ENCODE results near the gene EPB41L3. TPM values are rescaled to one million over a fixed set of nuclear protein-coding genes. Genes with fewer than 3 reads are reported as not detected.

EPB41L3 gene
- total RNA-seq, 4 donors from 2014 or later = 27.3 to 40.4 (median 34.6) TPM

GRCh38 chr18:5543036-5543680 is 639 bp downstream of the EPB41L3 start:
- Histone ChIP-seq H3K27ac (no peak overlapping the region), H3K36me3 (no peaks in the 10 kb centered on the region), H3K4me1 (peaks cover 3 to 5% of the 10 kb centered on the region in 2 donors), H3K27me3 (no peaks in the 10 kb centered on the region), H3K9me3 (no peaks in the 10 kb centered on the region), H3K4me3 (replicated peaks in 1 of 3) (peak overlapping the region in 1 of 3 donors; percentile 40)
- TF ChIP-seq POLR2A (IDR thresholded peaks at IDR 0.05) (no peak), CTCF (IDR thresholded peaks at IDR 0.05) (no peak)
- intact Hi-C loops (cut with DNase I) = no loop called here
- 0% methylated on average over 1 to 3 of the region's 84 CpGs for WGBS, 2 donors
- DNase-seq = no peak

GRCh38 chr18:5542515-5543035 is 1.2 kb downstream of the EPB41L3 start:
- H3K27me3 ChIP-seq = no peaks in the 10 kb centered on the region
- no peaks in the 10 kb centered on the region for H3K36me3 ChIP-seq
- WGBS, 2 donors = 6 to 7% methylated on average over 20 to 23 of the region's 23 CpGs
- no peak for DNase-seq
- H3K4me3 ChIP-seq (replicated peaks in 1 of 3) = peak overlapping the region in 1 of 3 donors; percentile 40
- intact Hi-C loops (cut with DNase I) = no loop called here
- TF ChIP-seq POLR2A (IDR thresholded peaks at IDR 0.05) (no peak), CTCF (IDR thresholded peaks at IDR 0.05) (no peak)
- no peaks in the 10 kb centered on the region for H3K9me3 ChIP-seq
- no peak overlapping the region for H3K27ac ChIP-seq
- peaks cover 3 to 5% of the 10 kb centered on the region in 2 donors for H3K4me1 ChIP-seq

GRCh38 chr18:5541644-5542043 is 2.2 kb downstream of the EPB41L3 start:
- TF ChIP-seq POLR2A (IDR thresholded peaks at IDR 0.05) = no peak
- intact Hi-C loops (cut with DNase I) = no loop called here
- no peak for DNase-seq
- Histone ChIP-seq H3K9me3 (no peaks in the 10 kb centered on the region), H3K4me1 (peaks cover 3 to 5% of the 10 kb centered on the region in 2 donors), H3K27ac (no peak overlapping the region), H3K36me3 (no peaks in the 10 kb centered on the region), H3K4me3 (replicated peaks in 1 of 3) (no peak overlapping the region), H3K27me3 (no peaks in the 10 kb centered on the region)
- 86 to 87% methylated on average over 3 of the region's 3 CpGs for WGBS, 2 donors

GRCh38 chr18:5539391-5539790 is 4.4 kb downstream of the EPB41L3 start:
- Histone ChIP-seq H3K4me3 (replicated peaks in 1 of 3) (no peak overlapping the region), H3K27me3 (no peaks in the 10 kb centered on the region), H3K4me1 (peaks cover 3 to 5% of the 10 kb centered on the region in 2 donors), H3K9me3 (no peaks in the 10 kb centered on the region), H3K36me3 (no peaks in the 10 kb centered on the region), H3K27ac (no peak overlapping the region)
- no peak for TF ChIP-seq CTCF (IDR thresholded peaks at IDR 0.05)
- no peak for TF ChIP-seq POLR2A (IDR thresholded peaks at IDR 0.05)
- 90 to 93% methylated on average over 2 of the region's 2 CpGs for WGBS, 2 donors
- DNase-seq = no peak
- intact Hi-C loops (cut with DNase I) = no loop called here

GRCh38 chr18:5538544-5538943 is 5.3 kb downstream of the EPB41L3 start:
- 60 to 69% methylated on average over 2 of the region's 2 CpGs for WGBS, 2 donors
- no peak overlapping the region for H3K27ac ChIP-seq

More at GRCh38 chr18:5538544-5538943, 5.3 kb downstream of the EPB41L3 start:
- Histone ChIP-seq H3K9me3 (no peaks in the 10 kb centered on the region), H3K36me3 (no peaks in the 10 kb centered on the region), H3K27me3 (no peaks in the 10 kb centered on the region), H3K4me1 (no peaks in the 10 kb centered on the region), H3K4me3 (replicated peaks in 1 of 3) (no peak overlapping the region)
- no peak for DNase-seq
- intact Hi-C loops (cut with DNase I) = no loop called here
- TF ChIP-seq POLR2A (IDR thresholded peaks at IDR 0.05) = no peak
- TF ChIP-seq CTCF (IDR thresholded peaks at IDR 0.05) = no peak

Data from thyroid gland (tissue), 4 donors.